Measurements from ENCODE around the gene FKBP11.

FKBP11 gene

DNA sequence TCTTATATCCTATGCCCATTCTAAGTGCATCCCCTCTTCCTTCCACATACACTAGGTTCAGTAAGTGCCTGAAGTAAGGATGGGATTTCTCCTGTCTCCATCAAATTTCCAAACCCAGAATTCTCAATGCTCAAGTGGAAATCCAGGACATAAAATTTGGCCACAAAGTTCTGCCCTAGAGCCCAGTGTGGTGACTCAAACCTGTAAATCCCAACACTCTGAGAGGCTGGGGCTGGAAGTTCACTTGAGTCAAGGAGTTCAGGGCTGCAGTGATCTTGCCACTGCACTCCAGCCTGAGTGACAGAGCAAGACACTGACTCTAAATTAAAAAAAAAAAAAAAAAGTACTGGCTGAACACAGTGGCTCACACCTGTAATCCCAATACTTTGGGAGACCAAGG lies 36.5 kb upstream of the FKBP11 start:
- DNase-seq (ENCODE audit: low read depth), result no peak
- in situ Hi-C loops (cut with HindIII; ENCODE audit: low sequenced_read_pairs), result no loop called here
- H3K4me3 ChIP-seq (ENCODE audit: low read depth, low read length), result no peak overlapping the region
- no peak for TF ChIP-seq CTCF (IDR thresholded peaks at IDR 0.05; ENCODE audit: low read depth, low read length, missing control alignments)

DNA sequence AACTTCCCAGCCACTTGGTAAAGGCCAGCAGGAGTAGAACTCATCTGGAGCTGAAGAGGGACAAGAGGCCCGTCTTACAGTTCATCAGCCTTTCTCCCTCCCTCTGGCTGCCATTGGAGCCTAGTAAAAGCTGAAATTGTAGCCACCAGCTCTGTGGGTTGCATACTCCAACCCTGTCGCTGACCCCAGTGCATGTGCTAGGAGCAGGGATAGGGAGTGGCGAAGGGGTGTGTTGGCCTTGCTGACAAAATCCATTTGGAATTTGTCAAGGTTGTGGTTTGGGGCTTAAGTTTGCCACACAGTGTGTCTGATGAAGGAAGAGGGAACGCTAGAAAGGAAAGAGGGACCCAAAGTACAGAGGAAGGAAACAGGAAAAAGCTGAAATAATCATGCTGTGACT lies 36.0 kb upstream of the FKBP11 start:
- DNase-seq (ENCODE audit: low read depth), result no peak
- no peak overlapping the region for H3K4me3 ChIP-seq (ENCODE audit: low read depth, low read length)
- no peak for TF ChIP-seq CTCF (IDR thresholded peaks at IDR 0.05; ENCODE audit: low read depth, low read length, missing control alignments)
- in situ Hi-C loops (cut with HindIII; ENCODE audit: low sequenced_read_pairs), result no loop called here

GRCh38 chr12:48960834-48961233 lies 35.5 kb upstream of the FKBP11 start:
- TF ChIP-seq CTCF (IDR thresholded peaks at IDR 0.05; ENCODE audit: low read depth, low read length, missing control alignments), result no peak
- DNase-seq (ENCODE audit: low read depth), result no peak
- in situ Hi-C loops (cut with HindIII; ENCODE audit: low sequenced_read_pairs), result no loop called here
- H3K4me3 ChIP-seq (ENCODE audit: low read depth, low read length), result no peak overlapping the region

GRCh38 chr12:48958049-48958388 lies 32.7 kb upstream of the FKBP11 start:
- peak overlapping the region; percentile 96 for H3K4me3 ChIP-seq (ENCODE audit: low read depth, low read length)
- in situ Hi-C loops (cut with HindIII; ENCODE audit: low sequenced_read_pairs), result no loop called here
- no peak for DNase-seq (ENCODE audit: low read depth)
- TF ChIP-seq CTCF (IDR thresholded peaks at IDR 0.05; ENCODE audit: low read depth, low read length, missing control alignments), result no peak

DNA sequence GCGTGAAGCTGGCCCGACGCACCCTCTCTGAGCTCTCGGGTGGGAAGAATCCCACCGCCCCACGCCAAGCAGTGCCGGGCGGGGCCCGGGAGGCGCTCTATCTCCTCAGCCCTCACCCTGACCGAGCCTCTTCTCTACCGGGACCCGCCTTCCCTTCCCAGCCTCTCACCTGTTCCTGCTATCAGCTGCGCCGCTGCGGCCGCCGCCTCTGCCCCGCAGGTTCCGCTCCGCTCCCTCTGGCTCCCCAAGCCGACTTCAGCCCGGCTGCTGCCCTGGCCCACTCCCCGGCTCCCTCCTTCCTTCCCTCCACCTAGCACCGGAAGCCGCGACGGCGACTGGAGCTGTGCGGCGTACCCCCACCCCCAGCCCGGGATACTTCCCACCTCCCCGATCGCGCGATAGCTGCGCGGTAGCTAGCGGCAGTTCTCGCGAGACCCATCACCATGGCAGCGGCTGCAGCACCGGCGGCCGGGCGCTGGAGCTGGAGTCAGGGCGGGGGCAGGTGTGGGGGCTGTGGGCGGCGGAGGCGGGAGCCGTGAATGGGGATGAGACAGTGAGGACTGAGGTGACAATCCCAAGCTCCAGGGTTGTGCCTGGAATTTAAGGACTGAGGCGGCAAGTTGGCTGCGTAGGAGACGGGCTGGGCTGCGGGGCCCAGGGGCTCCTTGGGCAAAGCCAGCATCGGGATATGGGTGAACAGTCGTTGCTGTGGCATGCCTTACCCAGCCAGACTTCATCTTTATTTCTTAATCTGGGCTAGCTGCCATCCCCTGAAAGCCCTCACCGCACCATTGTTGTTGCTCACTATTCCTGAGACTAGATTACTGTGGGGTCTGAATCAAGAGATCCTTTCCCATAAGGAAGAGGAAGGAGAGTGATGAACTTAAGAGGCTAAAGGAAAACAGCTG lies 32.1 kb upstream of the FKBP11 start, which contains the start of gene ARF3:
TSS of gene ARF3 (minus strand) at position 347 of the 908 bp plus-strand sequence. CDS start 16,392 bp downstream, outside the sequence.
- peak within 1 kb of the TSS; percentile 96 for H3K4me3 ChIP-seq (ENCODE audit: low read depth, low read length)
- DNase-seq (ENCODE audit: low read depth), result peak; percentile 72
- TF ChIP-seq CTCF (IDR thresholded peaks at IDR 0.05; ENCODE audit: low read depth, low read length, missing control alignments), result no peak
- in situ Hi-C loops (cut with HindIII; ENCODE audit: low sequenced_read_pairs), result no loop called here

DNA sequence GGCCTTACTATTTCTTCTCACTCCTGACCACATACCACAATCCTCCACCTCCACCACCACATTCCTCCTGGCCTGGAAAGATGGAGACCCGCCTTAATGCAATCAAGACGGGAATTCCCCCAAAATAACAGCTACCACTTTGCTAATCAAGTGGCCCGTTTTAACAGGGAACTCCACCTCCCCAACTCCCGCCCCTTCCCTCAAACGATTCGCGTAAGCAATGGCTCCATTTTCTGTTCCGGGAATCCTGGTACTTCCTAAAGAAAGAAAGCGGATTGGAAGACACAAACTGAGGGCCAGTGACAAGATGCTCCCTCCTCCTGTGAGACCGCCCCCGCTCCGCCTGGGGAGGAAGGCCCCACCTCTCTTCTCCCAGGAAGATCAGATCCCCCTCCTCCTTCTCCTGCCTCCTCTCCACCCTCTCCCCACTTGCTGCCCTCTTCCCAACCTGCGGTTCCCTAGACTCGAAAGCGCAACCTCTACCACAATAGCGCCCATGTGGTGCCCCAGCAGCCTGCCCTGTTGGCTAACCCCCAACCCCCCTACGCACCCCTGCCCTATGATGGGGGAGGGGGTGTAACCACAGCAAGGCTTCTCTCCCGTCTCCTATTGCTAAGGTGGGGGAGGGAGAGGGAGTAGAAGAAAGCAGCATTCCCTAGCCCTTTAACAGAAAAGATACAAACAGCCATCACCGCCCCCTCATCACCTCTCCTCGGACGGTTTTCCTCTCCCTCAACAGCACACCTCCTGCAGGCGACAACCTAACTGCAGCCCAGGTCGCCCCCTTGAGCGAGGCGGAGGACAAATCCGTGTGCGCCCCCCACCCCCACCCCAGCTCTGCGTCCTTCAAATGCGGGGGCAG lies 31.2 kb upstream of the FKBP11 start:
- peak overlapping the region; percentile 96 for H3K4me3 ChIP-seq (ENCODE audit: low read depth, low read length)
- peak; percentile 95 for DNase-seq (ENCODE audit: low read depth)

More for the DNA sequence above, 31.2 kb upstream of the FKBP11 start:
- peak; percentile 15 for TF ChIP-seq CTCF (IDR thresholded peaks at IDR 0.05; ENCODE audit: low read depth, low read length, missing control alignments)
- in situ Hi-C loops (cut with HindIII; ENCODE audit: low sequenced_read_pairs), result no loop called here

All from astrocyte of the cerebellum (primary cell).